Measurements from ENCODE around the gene C20orf173.
"Not testable (repeated sequence)": the region's sequence is repeated elsewhere in the genome, so short reads cannot be mapped to it uniquely, and the experiment has no call there.

C20orf173 gene, protein sequence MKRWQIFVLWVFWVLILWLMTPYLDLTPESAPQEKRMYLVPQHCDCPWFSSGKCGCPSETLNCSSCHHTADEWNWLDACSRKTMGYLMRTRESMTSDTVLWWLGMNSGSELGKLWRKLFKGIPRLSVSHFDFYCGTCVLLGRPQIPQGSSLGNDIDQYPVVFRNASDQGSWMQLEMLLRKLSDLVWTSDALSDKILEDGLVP

DNA sequence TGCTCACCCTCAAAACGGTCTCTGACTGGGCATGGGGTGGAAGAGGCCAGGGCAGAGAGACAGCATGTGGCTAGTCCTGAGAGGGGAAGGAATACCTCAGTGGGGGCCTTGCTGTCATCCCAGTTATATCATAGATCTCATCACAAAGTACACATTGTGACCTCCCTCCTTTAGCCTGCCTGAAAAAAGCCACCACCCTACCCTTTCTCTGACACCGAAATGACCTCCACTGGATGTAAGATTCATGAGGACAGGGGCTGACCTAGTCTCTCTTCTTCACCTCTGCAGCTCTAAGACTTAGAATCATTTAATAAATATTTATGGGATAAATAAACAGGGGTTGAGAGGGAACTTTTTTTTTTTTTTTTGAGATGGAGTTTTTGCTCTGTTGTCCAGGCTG lies at the start of gene C20orf173:
Gene C20orf173, minus strand, starts transcription at position 101 of the 400 bp plus-strand sequence. CDS start 279 bp downstream, outside the sequence.
- DNase-seq (ENCODE audit: low spot score) = no peak

DNA sequence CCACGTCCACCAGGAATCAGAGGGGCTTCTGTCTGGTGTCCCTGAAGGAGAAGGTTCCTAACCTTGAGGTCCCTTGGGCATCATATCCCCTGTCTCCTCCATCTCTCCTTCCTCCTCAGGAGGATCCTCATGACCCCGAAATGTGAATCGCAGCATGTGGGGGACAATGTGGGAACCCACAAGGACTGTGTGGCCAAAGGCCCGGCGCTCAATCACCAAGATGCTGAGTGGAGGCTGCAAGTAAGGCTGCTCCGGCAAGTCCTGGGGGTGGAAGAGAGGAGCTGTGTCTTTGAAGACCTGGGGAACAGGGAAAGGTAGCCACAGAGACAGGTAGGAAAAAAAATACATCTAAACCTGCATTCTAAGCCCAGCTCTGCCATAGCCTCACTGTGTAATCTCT lies 49.7 kb upstream of the C20orf173 start:
- no peak for DNase-seq (ENCODE audit: low spot score)

DNA sequence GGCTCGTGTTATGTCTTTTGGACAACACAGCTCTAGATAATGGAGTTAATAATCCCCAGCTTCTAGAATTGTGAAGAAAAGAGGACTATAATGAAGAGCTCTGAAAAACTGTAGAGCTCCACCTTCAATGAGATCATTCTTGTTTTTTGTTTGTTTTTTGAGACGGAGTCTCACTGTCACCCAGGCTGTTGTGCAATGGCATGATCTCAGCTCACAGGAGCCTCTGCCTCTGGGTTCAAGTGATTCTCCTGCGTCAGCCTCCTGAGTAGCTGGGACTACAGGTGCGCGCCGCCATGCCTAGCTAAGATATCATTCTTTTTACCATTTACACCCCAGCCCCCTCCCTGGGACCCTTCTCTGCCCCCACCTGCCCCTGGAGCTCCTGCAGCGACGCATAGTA lies 49.0 kb upstream of the C20orf173 start:
- DNase-seq (ENCODE audit: low spot score) = no peak

DNA sequence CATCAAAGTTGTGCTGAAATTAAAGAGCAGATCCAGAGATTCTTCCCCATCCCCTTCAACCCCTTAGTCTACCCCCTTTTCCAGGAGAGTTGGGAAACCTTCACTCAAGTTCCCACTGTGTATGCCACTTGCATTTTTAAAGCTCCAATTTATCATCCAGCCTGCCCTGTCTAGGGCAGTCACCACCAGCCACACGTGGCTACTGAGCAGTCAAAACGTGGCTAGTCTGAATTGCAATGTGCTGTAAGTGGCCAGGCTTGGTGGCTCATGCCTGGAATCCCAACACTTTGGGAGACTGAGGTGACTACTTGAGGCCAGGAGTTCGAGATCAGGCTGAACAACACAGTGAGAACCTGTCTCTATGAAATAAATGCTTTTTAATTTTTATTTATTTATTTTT lies 47.4 kb upstream of the C20orf173 start:
- no peak for DNase-seq (ENCODE audit: low spot score)

DNA sequence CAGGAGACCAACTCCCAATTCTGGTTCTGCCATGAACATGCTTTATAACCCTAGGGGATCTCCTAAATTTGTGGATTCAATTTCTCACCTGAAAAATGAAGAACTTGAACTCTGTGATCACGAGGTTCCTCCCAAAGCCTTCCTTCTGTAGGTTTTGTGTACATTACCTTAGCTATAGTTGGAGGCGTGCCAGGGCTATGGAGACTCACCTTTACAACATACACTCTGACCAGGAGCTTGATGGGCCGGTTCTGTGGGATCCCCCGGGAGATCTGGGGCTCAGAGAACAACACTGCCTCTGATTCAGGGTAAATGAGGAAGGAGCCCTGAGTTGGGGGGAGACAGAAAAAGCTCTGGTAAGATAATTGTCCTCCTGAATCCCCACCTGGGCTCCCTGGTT lies 46.5 kb upstream of the C20orf173 start:
- DNase-seq (ENCODE audit: low spot score) = no peak

DNA sequence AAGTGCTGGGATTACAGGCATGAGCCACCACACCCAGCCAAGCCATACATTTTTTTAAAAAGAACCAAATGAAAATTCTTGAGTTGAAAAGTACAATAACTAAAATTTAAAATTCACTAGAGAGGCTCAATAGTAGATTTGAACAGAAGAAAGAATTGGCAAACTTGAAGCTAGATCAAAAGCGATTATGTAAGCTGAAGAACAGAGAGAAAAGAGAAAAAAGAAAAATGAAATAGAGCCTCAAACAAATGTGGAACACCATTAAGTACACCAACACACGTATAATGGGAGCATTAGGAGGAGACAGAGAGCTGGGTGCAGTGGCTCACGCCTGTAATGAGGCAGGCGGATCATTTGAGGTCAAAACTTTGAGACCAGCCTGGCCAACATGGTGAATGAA lies 43.4 kb upstream of the C20orf173 start:
- DNase-seq (ENCODE audit: low spot score) = no peak

DNA sequence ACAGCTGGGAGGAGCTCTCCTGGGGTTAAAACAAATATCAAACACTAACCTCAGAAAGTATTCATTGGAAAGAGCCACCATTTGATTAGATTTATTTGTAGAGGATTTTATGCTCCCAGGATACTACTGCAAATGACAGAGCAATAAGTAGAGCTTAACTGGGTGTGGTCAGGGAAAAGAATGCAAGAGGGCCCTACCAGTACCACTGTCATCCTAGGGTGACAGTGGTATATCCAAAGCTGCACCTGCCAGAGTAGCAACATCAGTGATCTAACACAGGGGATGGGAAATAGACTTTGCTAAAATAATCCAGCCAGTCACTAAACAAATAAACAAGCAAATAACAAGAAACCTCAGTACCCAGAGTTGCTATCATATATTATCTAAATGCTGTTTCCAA lies 42.1 kb upstream of the C20orf173 start:
- DNase-seq (ENCODE audit: low spot score) = no peak

DNA sequence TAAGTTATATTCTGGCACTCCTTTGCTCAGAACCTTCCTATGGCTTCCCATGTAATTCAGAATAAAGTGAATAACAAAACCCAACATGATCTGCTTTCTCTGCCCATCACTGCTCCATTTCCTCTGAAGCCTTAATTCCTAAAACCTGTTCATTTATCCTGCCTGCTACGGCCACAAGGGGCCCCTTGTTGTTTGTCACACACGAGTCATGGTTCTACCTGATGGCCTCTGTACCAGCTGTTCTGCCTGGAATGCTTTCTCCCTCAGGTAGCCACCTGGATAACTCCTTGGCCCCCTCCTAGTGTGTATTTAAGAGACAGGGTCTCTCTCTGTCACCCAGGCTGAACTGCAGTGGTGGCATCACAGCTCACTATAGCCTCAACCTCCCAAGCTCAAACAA lies 39.2 kb upstream of the C20orf173 start:
- DNase-seq (ENCODE audit: low spot score) = no peak

DNA sequence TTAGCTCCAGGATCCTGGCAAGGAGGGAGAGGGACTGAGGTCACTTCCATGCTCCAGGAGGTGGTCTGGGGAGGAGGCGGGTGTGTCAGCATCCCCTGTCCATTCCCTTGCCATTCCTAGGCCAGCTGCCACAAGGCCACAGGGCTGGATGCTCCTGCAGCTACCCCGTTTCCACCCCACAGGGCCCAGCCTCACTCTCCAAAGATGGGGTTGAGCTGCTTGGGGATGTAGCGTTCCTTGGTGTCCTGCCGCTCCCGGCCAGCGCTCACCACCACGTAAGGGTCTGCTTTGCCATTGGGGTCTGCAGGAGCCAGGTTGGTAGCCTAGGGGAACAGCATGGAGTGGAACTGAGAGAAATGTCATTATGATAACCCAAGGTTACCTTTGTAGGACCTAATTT lies 35.5 kb upstream of the C20orf173 start:
- DNase-seq (ENCODE audit: low spot score) = no peak

DNA sequence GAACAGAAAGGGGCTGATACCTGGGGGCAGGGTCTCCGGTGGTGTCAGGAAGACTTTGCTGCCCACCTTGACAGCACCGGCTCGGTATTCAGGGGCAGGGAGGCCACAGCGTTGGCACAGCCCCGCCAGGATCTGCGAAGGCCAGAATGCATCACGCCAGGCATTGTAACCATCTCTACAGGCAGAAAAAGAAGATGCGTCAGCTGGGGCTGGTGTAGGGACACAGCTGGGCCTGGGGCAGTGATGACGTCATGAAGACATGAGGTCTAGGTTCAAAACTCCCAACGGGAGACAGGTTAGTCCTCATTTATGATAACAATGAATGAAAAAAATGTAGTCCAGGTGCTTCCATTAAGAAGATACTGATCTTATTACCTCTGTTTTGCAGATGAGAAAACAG lies 34.4 kb upstream of the C20orf173 start:
- DNase-seq (ENCODE audit: low spot score) = no peak

DNA sequence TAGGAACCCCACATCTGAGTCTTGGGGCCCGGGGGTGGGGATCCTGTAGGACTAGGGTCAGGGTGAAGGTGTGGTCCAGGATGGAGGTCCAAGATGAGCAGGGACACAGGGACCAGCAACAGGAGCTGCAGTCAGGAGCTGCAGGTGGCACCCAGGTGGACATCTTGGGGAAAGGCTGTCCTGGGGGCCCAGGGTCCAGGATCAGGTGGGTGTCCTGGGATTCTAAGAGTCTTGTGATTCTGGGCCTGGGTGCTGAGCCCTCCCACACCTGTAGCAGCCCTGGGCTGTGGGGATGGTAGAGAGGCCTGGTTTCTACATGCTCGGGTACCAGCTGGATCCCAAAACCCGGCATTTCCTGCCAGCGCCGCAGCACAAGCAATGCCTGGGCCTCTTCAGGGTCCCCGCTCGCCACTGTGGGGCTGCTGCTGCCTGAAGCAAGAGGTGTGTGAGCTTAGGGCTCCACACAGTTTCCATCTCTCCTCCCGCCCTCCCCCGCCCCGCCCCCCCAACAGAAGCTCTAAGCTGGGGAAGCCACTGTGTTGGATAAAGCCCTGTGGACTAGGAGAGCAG lies 33.2 kb upstream of the C20orf173 start:
- DNase-seq (ENCODE audit: low spot score) = no peak

DNA sequence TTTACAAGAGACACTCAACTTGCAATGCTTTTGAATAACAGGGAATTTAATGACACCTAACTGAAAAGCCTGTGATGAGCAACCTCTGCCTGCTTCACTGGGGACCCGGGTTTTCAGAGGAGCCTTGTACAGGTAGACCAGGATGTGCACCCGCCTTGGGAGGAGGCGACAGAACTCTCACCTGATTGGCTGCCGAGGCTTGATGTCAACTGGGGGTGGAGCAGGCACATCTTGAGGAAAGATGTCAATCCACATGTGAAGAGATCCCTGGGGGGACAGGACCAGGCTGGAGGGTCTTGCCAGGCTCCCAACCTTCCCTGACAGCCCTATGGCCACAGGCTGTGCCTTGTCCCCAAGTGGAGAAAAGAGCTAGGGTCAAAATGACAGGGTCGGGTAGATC lies 32.2 kb upstream of the C20orf173 start:
- no peak for DNase-seq (ENCODE audit: low spot score)

DNA sequence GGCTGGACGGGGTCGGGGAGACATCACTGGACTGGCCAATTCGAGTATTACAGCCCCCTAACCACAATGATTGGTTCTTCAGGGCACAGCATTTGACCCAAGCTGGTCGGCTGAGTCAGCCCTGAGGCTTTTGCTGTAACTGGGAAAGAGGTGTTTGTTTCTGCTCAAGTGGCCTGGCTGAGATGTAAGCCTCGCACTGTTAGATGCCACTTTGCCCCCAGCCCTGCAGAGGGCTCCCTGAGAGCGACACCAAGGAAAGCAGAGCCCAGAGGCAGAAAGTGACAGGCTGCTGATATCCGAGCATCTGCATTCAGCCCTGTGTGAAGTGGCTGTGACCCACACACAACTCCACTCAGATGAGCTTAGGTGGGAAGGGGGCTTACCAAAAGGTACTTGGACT lies 31.8 kb upstream of the C20orf173 start:
- peak; percentile 78 for DNase-seq (ENCODE audit: low spot score)

DNA sequence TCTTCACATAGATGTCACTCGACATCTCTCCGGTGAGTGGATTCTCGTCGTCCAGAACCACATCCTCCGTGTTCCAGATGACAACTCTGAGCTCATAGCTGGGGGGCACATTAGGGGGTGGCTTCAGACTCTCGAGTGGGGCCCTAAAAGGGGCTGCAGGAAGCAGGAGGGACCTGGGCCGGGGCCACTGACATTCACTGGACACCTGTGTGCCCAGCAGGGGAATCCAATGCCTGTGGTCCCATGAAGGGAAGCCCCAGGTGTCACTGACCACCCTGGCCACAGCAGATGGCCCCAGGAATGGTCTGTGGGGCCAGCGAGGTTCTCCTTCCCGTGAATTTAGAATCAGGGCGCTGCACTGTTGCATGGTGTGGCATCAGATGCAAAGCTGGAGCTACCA lies 31.1 kb upstream of the C20orf173 start:
- DNase-seq (ENCODE audit: low spot score) = no peak

DNA sequence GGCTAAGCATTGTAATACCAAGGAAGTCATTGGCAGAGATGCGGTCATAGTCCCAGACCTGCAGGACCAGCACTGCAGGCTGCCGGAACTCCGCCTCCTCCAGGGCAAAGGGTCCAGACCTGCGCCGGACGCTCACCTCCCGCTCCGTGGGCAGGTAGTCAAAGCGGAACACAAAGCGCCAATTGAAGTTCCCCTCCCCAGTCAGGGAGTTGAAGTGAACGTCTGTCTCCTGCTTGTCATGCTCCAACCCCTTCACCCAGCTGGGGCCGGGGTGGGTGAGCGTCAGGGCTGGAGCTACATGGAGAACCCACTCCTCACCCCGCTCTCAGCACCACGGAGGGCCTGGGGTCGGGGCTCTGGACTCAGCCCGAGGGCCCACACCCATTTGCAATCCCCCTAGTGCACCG lies 30.7 kb upstream of the C20orf173 start:
- DNase-seq (ENCODE audit: low spot score) = no peak

DNA sequence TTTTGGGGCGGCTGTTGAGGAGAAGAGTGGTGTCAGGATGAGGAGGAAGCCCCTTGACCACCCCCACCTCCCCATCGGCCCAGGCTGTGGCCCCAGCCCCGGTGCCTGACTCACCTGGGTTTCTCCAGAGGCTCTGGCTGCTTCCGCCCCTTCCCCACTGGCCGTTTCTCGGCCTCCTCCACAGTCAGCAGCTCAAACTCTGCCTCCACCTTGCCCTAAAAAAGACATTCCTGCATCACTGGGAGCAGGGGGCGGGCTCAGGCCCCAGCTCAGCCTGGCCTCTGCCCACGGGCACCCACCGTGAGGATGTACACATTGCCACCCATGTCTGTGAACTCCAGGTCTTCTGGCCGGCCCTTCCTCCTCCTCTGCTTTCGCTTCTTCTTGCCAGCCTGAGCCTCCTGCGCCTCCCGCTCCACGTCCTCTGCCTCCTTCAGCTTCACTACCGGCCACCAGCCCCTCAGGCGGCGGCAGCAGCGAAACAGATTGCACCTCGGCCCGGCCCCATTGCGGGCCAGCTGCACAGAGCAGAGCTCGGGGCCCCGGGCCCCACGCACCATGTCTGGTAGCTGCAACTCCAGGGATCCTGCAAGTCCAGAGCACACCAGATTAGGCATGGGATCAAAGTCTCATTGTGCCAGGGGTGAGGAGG lies 29.7 kb upstream of the C20orf173 start:
- no peak for DNase-seq (ENCODE audit: low spot score)

DNA sequence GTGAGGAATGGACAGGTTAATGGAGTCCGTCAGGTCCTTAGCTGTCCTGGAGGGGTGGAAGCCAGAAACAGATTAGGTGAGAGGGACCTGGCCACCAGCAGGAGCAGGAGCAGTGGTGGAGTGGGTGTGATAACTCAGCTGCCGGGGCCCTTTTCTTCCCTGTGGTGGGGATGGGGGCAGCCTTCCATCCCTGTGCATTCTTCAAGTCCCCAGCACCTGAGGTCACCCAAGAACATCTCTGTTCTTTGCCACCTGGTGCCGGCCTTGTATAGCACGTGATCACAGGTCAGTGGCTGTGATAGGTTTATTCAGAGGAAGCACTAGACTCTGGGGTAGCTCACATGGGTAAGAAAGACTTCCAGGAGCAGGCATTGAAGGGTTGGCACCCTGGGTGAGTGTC lies 29.0 kb upstream of the C20orf173 start:
- DNase-seq (ENCODE audit: low spot score) = no peak

DNA sequence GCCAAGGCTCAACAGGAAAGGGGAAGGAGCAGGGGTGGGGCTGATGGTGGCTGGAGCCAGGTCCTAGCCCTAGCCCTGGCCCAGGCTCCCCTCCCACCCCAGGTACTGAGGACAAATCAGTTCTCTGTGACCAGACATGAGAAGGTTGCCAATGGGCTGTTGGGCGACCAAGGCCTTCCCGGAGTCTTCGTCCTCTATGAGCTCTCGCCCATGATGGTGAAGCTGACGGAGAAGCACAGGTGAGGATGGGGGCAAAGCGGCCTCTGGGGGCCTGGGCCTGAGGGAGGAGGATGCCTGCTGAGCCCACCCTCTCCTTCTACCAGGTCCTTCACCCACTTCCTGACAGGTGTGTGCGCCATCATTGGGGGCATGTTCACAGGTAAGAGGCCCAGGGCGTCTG lies 27.4 kb upstream of the C20orf173 start:
- DNase-seq (ENCODE audit: low spot score) = no peak

DNA sequence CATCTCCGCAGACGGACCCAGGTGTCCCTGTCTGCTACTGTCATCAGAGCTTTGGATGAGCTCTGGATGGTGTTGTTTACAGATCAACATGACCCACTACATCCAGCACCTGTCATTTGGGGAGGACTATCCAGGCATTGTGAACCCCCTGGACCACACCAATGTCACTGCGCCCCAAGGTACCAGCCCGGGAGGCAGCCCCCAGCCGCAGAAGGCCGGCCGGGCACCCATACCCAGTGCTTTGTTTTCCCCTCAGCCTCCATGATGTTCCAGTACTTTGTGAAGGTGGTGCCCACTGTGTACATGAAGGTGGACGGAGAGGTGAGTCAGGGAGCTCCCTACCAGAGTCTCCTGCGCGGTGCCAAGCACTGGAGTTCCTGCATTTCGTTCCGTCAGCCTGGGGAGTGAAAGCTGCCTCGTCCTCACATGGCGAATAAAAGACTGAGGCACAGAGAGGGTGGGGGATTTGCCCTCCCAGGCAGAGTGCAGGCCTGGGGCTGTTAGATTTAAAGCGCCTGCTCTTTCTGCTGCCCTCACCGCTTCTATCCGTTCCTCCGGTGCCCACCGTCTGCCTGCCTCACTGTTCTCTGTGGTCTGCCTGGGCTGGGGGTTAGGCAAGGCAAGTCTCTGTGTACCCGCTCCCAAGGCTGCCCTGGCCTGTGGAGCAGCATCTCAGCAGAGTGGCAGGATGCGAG lies 26.6 kb upstream of the C20orf173 start:
- DNase-seq (ENCODE audit: low spot score) = no peak

DNA sequence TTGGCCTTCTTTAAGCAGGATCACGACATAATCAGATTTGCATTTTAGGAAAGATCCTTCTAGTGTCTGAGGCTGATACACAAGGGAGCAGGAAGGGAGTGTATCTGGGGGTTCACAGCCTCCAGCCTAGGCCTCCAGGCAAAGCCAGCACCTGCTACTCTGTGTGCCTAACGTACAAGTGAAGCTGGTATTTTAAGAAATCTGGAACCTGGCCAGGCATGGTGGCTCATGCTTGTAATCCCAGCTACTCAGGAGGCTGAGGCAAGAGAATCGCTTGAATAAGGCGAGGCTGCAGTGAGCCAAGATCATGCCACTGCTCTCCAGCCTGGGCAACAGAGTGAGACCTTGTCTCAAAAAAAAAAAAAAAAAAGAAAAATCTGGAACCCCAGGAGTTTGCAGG lies 26.0 kb upstream of the C20orf173 start:
- not testable (repeated sequence) for DNase-seq (ENCODE audit: low spot score)

DNA sequence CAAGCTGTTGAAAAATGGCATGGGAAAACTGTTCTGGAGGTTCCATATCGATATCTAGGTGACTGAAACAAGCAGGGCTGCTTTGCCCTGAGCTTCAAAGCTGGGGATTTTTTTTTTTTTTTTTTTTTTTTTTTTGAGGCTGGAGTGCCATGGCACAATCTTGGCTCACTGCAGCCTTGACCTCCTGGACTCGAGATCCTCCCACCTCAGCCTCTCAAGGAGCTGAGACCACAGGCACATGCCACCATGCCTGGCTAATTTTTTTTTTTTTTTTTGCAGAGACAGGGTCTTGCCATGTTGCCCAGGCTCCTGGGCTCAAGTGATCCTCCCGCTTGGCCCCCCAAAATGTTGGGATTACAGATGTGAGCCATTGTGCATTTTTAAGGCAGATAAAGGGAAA lies 23.5 kb upstream of the C20orf173 start:
- DNase-seq (ENCODE audit: low spot score) = no peak

DNA sequence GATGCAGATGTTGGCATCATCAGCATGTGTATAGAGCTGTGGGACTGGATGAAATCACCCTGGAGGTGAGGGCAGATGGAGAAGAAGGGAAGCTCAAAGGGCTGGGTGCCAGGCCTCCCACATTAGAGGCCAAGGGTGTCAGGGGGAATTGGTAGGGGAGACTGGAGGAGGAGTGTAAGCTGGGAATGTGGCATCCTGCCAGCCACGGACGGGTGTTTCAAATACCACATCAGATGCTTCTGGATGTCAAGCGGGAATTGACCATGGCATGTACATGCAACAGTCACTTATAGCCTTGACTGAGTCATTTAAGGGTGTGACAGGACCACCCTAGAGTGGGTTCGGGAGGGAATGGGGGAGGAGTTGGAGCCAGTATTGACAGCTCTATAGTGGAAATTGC lies 22.1 kb upstream of the C20orf173 start:
- no peak for DNase-seq (ENCODE audit: low spot score)

DNA sequence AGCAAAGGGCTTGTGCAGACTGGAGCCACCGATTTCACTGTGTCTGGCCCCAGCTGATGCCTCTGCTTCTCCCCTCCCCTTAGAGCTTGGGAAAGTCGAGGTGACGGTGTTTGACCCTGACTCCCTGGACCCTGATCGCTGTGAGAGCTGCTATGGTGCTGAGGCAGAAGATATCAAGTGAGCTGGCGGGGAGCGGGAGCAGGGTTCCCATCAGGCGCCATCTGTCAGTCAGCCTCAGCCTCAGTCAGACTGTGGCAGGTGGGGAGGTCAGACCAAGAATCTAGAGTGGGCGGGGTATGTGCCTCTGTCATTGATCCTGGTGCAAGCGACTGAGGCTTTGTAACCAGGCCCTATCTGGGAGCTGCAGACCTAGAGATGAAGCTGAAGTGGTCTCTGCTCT lies 17.9 kb upstream of the C20orf173 start:
- DNase-seq (ENCODE audit: low spot score) = no peak

Data from AG08395 (cell line).